ENCODE measurements around the gene AUTS2.

DNA sequence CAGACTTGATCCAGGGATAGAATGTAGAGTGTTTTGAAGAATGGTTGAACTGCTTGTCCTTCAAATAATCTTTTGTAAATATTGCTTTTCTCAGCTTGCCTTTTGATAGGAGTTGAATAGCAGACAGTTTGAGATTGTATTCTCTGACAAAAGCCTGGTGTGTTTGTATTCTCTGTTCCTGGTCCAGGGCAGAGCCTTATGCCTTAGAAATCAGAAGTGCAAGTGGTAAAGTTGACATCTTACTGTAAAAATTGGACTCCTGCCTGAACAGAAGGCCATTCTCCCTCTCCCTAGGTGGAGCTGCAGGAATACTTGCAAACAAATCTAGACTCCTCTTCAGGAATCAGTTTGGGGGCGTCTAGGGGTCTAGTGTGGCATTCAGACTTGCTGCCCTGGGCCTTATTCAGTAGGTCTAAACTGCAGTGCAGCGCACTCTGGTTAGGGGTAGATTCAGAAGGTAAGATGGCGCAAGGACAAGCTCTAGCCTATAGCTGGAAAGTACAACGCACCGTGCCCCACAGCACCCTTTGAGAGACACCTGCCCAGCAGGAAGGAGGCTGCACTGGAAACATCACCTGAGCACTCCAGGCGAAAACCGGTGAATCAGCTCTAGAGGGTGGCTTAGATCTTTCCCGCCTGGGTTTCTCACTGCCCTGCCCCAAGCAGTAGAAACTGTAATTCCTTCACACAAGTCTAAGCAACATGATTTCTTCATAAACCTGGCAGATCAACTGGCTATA is 925.1 kb downstream of the AUTS2 start:
- TF ChIP-seq GATA2 (IDR thresholded peaks at IDR 0.05; ENCODE audit: low read depth, low read length) (no peak), GATA3 (IDR thresholded peaks at IDR 0.05; ENCODE audit: low read depth, low read length) (no peak)
